GM12874 (cell line): ENCODE data around the gene NIFK.

ENCODE experiments used
- CTCF ChIP-seq: IDR thresholded peaks from 2 replicates; pipeline ENCODE4 v1.5.1; 2011; ENCODE audit warnings: low read depth, mild to moderate bottlenecking, control low read depth, low read length, moderate library complexity; ENCODE audit not compliant: insufficient read depth

The NIFK gene

GRCh38 chr2:121736462-121737336 lies at the start of gene NIFK:
Gene NIFK (minus strand): TSS chr2:121736875. CDS start chr2:121736850, 25 bp downstream.
- TF ChIP-seq CTCF: no peak

GRCh38 chr2:121783180-121783579 lies 46.5 kb upstream of the NIFK start:
- TF ChIP-seq CTCF: no peak

GRCh38 chr2:121778741-121779487 lies 42.2 kb upstream of the NIFK start:
- TF ChIP-seq CTCF: no peak

GRCh38 chr2:121777699-121778058 lies 41.0 kb upstream of the NIFK start:
- TF ChIP-seq CTCF: no peak

GRCh38 chr2:121776885-121777698 lies 40.4 kb upstream of the NIFK start:
- TF ChIP-seq CTCF: no peak

GRCh38 chr2:121776361-121776760 lies 39.7 kb upstream of the NIFK start:
- TF ChIP-seq CTCF: no peak

- TF ChIP-seq CTCF: no peak
Measured at GRCh38 chr2:121774235-121774634, 37.6 kb upstream of the NIFK start.
